HG03469 (cell line): ENCODE data around the gene FRMD8.

ENCODE experiments used
- ATAC-seq: cut with Tn5 transposase; IDR thresholded peaks from one replicate; pipeline ENCODE4 v1.9.1; 2021; ENCODE audit warnings: mild to moderate bottlenecking, moderate library complexity, moderate number of reproducible peaks; ENCODE audit not compliant: unreplicated experiment

FRMD8 gene

GRCh38 chr11:65386307-65387140 is at the start of gene FRMD8:
Gene FRMD8, plus strand, starts transcription at chr11:65386637. Its CDS starts 400 bp downstream, at chr11:65387037.
- no peak for ATAC-seq

GRCh38 chr11:65338676-65339075 is 47.8 kb upstream of the FRMD8 start:
- no peak for ATAC-seq

- no peak for ATAC-seq
These were observed 46.2 kb upstream of the FRMD8 start for GRCh38 chr11:65340226-65340625.

- ATAC-seq, result no peak
These were observed 44.6 kb upstream of the FRMD8 start for GRCh38 chr11:65341856-65342255.

- ATAC-seq, result no peak
These were observed 34.9 kb upstream of the FRMD8 start for GRCh38 chr11:65351511-65351910.

GRCh38 chr11:65352783-65353182 is 33.7 kb upstream of the FRMD8 start:
- no peak for ATAC-seq

GRCh38 chr11:65353376-65353775 is 33.1 kb upstream of the FRMD8 start:
- no peak for ATAC-seq

- no peak for ATAC-seq
These were observed 32.6 kb upstream of the FRMD8 start for GRCh38 chr11:65353900-65354264.

GRCh38 chr11:65354265-65355012 is 32.0 kb upstream of the FRMD8 start, which contains the start of gene TIGD3:
Gene TIGD3, plus strand, starts transcription at chr11:65354751. Its CDS starts 1,058 bp downstream, at chr11:65355809.
- peak; percentile 41 for ATAC-seq

GRCh38 chr11:65355013-65355775 is 31.2 kb upstream of the FRMD8 start:
- peak; percentile 16 for ATAC-seq

- no peak for ATAC-seq
These were observed 30.6 kb upstream of the FRMD8 start for GRCh38 chr11:65355776-65356393.

- no peak for ATAC-seq
These were observed 30.0 kb upstream of the FRMD8 start for GRCh38 chr11:65356394-65356972.

GRCh38 chr11:65357856-65358356 is 28.5 kb upstream of the FRMD8 start:
- ATAC-seq, result no peak

GRCh38 chr11:65362320-65362931 is 24.0 kb upstream of the FRMD8 start:
- ATAC-seq, result no peak

- ATAC-seq, result no peak
These were observed 23.5 kb upstream of the FRMD8 start for GRCh38 chr11:65362966-65363365.

- ATAC-seq, result no peak
These were observed 22.7 kb upstream of the FRMD8 start for GRCh38 chr11:65363770-65364169.

- ATAC-seq, result no peak
These were observed 20.1 kb upstream of the FRMD8 start for GRCh38 chr11:65366340-65366773.

- ATAC-seq, result no peak
These were observed 15.8 kb upstream of the FRMD8 start for GRCh38 chr11:65370659-65371049.

- ATAC-seq, result no peak
These were observed 12.4 kb upstream of the FRMD8 start for GRCh38 chr11:65373839-65374580.
